ENCODE data around the gene MAPK12. TPM values are rescaled to one million over a fixed set of nuclear protein-coding genes. Genes with fewer than 3 reads are reported as not detected.
A peak's percentile ranks its signal among the peaks of the same experiment; 100 is the strongest.

Gene MAPK12
- polyA plus RNA-seq, 1 donor from 2014 or later, result 36.7 TPM

- Histone ChIP-seq H3K9ac (ENCODE audit: low read length) (no peak overlapping the region), H3K9me3 (ENCODE audit: low read length) (no peaks in the 10 kb centered on the region), H3K27ac (ENCODE audit: low read length) (no peak overlapping the region), H3K4me3 (ENCODE audit: low read length) (peak overlapping the region; percentile 94), H3K27me3 (ENCODE audit: insufficient read depth, low read depth, low read length) (no peaks in the 10 kb centered on the region), H3K4me2 (ENCODE audit: low read length) (no peak overlapping the region), H4K20me1 (ENCODE audit: insufficient read depth) (peaks cover 6% of the 10 kb centered on the region), H3K36me3 (ENCODE audit: insufficient read depth, low read length) (no peaks in the 10 kb centered on the region), H3K9me2 (ENCODE audit: insufficient read depth, low read length) (no peaks in the 10 kb centered on the region), H3K79me2 (replicated peaks; ENCODE audit: insufficient read depth, low read length) (peaks cover 62% of the 10 kb centered on the region), H3F3A (ENCODE audit: insufficient read depth, low read length, poor library complexity, severe bottlenecking) (no peaks in the 10 kb centered on the region), H2AFZ (ENCODE audit: low read depth, low read length) (no peak overlapping the region)
- TF ChIP-seq TAF1 (IDR thresholded peaks at IDR 0.05; ENCODE audit: low read depth) (no peak), EP300 (conservative IDR thresholded peaks at IDR 0.05; ENCODE audit: poor library complexity, severe bottlenecking) (no peak), RAD21 (conservative IDR thresholded peaks at IDR 0.05) (no peak), REST (IDR thresholded peaks at IDR 0.05; ENCODE audit: borderline replicate concordance) (no peak), EZH2 (IDR thresholded peaks at IDR 0.05; ENCODE audit: borderline replicate concordance, insufficient read depth, low read length, poor library complexity, severe bottlenecking) (no peak), SMC3 (conservative IDR thresholded peaks at IDR 0.05; ENCODE audit: poor library complexity) (no peak), MXI1 (conservative IDR thresholded peaks at IDR 0.05; ENCODE audit: poor library complexity, severe bottlenecking) (no peak), POLR2AphosphoS5 (IDR thresholded peaks at IDR 0.05) (no peak)
- TF ChIP-seq, protein P1, sequence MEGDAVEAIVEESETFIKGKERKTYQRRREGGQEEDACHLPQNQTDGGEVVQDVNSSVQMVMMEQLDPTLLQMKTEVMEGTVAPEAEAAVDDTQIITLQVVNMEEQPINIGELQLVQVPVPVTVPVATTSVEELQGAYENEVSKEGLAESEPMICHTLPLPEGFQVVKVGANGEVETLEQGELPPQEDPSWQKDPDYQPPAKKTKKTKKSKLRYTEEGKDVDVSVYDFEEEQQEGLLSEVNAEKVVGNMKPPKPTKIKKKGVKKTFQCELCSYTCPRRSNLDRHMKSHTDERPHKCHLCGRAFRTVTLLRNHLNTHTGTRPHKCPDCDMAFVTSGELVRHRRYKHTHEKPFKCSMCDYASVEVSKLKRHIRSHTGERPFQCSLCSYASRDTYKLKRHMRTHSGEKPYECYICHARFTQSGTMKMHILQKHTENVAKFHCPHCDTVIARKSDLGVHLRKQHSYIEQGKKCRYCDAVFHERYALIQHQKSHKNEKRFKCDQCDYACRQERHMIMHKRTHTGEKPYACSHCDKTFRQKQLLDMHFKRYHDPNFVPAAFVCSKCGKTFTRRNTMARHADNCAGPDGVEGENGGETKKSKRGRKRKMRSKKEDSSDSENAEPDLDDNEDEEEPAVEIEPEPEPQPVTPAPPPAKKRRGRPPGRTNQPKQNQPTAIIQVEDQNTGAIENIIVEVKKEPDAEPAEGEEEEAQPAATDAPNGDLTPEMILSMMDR (IDR thresholded peaks at IDR 0.05; ENCODE audit: poor library complexity, severe bottlenecking), result no peak
Measured at GRCh38 chr22:50304528-50305392, 43.3 kb upstream of the MAPK12 start.

- Histone ChIP-seq H3K9ac (ENCODE audit: low read length) (peak overlapping the region; percentile 9), H4K20me1 (ENCODE audit: insufficient read depth) (peaks cover 6% of the 10 kb centered on the region)
Measured at GRCh38 chr22:50303848-50304527, 42.5 kb upstream of the MAPK12 start.

More at GRCh38 chr22:50303848-50304527, 42.5 kb upstream of the MAPK12 start:
- Histone ChIP-seq H3K4me2 (ENCODE audit: low read length) (no peak overlapping the region), H3K4me3 (ENCODE audit: low read length) (peak overlapping the region; percentile 10), H3K79me2 (replicated peaks; ENCODE audit: insufficient read depth, low read length) (peaks cover 62% of the 10 kb centered on the region), H3K9me2 (ENCODE audit: insufficient read depth, low read length) (no peaks in the 10 kb centered on the region), H3K27ac (ENCODE audit: low read length) (no peak overlapping the region), H3K9me3 (ENCODE audit: low read length) (no peaks in the 10 kb centered on the region), H3K27me3 (ENCODE audit: insufficient read depth, low read depth, low read length) (no peaks in the 10 kb centered on the region), H2AFZ (ENCODE audit: low read depth, low read length) (no peak overlapping the region), H3K36me3 (ENCODE audit: insufficient read depth, low read length) (no peaks in the 10 kb centered on the region), H3F3A (ENCODE audit: insufficient read depth, low read length, poor library complexity, severe bottlenecking) (no peaks in the 10 kb centered on the region)
- no peak for TF ChIP-seq EZH2 (IDR thresholded peaks at IDR 0.05; ENCODE audit: borderline replicate concordance, insufficient read depth, low read length, poor library complexity, severe bottlenecking)
- TF ChIP-seq REST (IDR thresholded peaks at IDR 0.05; ENCODE audit: borderline replicate concordance), result no peak
- TF ChIP-seq EP300 (conservative IDR thresholded peaks at IDR 0.05; ENCODE audit: poor library complexity, severe bottlenecking), result no peak
- no peak for TF ChIP-seq TAF1 (IDR thresholded peaks at IDR 0.05; ENCODE audit: low read depth)
- TF ChIP-seq POLR2AphosphoS5 (IDR thresholded peaks at IDR 0.05), result no peak
- no peak for TF ChIP-seq RAD21 (conservative IDR thresholded peaks at IDR 0.05)
- TF ChIP-seq MXI1 (conservative IDR thresholded peaks at IDR 0.05; ENCODE audit: poor library complexity, severe bottlenecking), result no peak
- TF ChIP-seq SMC3 (conservative IDR thresholded peaks at IDR 0.05; ENCODE audit: poor library complexity), result no peak
- TF ChIP-seq, protein P1 (IDR thresholded peaks at IDR 0.05; ENCODE audit: poor library complexity, severe bottlenecking), result no peak
